Measurements from ENCODE around the gene ZNF503.

Gene ZNF503

DNA sequence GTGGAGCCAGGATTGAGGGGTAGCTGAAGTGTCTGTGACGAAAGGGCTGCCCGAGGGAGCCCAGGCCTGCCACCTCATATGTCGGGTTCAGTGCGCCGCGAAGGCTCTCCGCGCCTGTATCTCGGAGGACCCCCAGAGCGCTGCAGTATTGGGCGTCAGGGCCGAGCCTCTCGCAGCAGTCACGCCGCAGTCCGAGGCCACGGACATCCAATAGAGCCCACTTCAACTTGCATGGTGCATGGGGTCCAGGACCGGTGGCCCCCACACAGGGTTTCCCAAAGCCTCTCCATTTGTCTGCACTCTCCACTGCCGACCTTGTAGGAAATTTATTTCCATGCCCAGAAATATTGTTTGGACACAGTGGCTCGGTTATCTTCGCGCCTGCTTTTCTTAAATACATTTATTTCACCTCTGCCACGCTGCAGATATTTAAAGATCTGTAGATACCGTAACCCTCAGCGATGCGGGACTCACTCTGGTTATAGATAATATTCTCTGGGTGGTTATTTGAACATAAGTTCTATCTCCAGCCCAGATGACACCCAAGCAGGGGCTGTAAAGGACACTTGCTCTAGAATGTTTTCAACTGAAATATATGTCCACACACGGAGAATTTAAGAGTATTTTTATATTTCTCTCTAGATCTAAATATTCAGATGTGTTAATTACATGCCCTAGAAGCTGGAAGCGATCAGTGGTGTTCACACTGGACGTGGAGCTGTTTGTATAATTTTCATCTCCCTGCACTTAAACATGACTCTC is 5.1 kb upstream of the ZNF503 start:
- no peak for DNase-seq

DNA sequence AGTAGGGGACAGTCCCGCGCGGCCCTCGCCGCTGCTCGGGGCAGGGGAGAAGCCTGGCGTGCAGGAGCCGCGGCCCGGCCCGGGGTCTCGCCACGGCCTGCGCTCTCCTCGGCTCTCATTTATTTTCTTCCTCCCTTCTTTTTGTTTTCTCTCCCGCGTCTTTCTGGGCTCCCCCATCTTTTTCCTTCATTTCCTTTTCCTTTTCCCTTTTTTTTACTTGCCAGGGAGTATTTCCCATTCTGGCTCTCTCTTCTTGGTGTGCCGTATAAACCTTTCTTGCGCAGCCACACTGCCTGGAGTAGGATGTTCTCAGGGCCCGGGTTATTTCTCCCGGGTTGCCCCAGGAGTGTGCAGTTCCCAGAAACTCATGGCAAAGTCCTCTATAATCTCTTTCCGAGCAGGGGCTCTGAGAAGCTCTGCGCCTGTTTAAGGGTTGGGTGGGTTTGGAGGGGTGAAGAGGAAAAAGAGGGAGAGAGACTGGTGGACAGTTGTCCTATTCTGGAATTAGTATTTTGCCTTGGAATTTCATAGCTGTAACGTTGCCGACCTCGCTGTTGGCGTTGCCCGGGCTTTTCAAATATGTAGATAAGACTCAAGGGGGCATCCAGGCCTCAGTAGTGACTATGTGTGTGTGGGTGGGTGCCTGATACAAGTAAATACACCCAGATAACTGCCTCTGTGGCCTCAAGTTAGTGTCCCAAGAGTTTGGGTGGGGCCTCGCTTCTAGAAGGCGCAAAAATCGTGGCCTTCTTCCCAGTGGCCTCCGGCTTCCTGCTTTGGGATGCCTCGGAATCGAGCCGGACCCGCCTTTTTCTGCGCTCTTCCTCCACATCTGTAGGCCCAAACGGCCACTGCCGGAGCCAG is 4.3 kb upstream of the ZNF503 start:
- no peak for DNase-seq

DNA sequence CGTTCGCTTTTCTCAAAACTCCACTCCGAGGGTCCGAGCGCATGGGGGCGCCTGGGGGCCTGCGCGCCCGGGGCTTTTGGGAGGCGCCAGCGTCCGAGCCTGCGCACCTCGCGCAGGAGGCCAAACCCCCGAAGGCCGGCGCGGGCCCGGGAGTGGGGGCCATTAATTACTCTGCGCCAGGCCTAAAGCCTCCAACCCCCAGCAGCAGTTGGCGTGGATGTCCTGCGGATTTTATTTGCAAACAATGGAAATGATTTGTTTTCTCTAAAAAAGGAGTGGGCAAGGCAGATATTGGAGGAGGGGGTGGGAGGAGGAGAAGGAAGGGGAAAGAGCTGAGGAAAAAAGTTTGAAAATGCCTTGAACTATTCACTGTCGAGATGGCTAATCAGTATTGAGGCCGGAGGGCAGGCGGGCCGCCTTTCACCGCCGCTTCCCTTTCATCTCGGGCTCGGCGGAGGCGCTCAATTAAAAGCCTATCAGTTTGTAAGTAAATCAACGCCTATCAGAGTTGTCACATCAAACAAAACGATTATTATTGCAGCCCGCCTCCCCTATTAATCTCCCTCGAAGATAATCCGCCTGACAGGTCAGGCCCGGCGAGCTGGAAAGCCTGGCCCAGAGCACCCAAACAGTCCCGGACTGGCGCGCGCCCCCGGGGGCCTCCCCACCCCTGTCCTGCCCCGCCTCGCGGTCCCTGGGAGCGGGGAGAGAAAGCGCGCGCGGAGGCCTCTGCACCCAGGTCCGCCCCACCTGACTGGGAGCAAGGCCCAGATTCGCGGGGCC is 3.4 kb upstream of the ZNF503 start:
- DNase-seq = no peak

DNA sequence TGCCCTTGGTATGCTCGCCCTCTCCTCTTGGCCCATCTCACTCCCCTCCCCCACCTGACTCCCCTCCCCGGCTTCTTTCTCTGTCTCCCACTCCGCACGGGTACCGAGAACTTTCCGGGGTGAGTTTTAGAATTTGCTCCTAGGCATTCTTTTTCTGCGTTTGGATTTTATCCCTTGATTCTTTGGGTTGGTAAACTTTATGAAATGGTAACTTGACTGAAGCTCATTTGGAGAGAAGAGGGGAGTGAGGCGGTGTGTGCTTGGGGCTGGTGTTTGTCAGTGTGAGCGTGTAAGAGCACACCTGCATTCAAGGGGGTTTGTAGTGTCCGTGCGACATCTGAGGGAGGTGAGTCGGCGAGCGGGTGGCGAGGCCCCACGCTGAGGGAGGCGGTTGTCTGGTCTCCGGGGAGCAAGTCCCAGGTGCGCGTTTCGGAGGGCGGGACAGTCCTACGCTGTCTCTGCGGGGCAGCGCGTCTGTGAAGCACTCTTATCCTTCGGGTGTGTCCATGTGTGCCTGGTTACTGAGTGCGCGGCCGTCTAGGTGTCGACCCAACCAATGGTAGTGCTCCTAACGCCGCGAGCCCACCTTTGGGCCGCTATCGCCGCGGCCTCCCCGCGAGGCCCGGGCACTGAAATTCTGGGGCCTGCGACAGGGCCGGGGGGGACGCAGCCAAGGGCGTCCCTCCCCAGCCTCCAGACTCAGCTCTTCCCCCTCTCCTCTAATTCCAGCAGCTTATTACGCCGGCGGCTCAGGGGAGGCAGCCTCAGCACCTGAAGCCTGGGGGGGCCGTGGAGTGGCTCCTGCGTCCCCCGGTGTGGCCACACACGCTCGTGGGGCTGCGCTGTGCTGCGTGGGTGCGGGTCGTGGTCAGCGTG is 2.6 kb upstream of the ZNF503 start:
- peak; percentile 21 for DNase-seq

DNA sequence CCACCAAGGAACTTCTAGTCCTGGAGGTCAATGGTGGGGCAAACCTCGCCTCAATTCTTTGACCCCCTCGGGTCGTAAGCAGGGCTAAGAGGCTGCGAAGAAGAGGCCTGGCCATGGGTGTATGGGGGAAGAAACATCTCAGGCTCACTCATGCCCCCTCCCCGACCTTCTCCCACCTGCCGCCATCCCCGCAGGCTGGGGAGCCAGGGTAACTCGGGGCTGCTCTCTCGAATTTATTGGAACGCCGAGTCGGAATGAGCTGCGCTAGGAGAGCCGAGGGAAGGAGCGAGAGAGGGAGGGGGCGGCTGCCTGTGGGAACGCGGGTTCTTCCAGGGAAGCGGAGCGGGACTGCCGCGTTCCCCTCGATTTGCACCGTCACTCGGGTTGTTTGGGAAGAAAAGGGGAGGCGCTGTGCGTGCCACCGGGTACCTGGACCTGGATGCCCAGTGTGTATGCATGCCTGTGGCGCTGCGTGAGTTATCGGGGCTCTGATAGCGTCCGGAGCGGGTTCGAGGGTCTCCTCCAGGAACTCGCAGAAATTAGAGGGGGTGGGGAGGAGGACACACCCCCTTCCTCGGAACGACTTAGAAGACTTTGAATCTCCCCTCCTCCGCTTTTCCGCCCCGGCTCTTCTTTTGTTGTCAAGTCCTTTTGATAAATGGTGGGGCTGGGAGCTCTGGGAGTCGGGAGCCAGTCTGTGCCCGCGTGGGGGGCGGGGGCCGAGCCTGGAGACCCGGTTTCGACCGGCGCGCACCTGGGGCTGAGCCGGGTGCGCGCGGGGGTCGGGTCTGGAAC is 1.8 kb upstream of the ZNF503 start:
- no peak for DNase-seq

DNA sequence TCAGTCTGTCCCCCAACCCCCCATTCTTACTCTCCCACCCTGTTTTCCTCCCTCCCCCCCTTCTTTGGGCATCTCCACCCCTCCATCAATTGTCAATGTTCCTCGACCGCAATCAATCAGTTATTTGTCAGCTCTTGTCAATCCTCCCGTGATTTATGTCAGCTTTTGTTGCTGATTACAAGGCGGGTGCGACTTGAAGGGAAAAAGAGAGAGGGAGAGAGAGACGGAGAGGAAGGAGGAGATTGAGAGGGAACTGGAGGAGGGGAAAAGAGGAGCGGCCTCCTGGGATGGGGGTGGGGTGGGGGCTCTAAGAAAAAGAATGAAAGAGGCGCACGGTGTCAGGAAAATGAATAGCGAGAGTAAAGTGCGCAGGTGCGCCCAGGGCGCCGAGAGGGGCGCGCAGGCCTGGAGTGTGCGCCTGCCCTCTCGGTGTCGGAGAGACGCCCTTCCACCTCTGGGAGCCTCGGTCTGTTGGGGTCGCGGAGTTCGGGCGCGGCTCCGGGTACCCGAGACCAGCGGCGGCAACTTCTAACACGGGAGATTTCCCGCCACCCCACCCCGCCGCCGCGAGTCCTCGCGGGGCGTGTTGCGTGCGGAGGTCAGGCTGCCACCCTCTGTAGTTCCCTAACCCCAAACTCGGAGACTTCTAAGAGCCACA is 1.1 kb upstream of the ZNF503 start:
- DNase-seq = no peak

DNA sequence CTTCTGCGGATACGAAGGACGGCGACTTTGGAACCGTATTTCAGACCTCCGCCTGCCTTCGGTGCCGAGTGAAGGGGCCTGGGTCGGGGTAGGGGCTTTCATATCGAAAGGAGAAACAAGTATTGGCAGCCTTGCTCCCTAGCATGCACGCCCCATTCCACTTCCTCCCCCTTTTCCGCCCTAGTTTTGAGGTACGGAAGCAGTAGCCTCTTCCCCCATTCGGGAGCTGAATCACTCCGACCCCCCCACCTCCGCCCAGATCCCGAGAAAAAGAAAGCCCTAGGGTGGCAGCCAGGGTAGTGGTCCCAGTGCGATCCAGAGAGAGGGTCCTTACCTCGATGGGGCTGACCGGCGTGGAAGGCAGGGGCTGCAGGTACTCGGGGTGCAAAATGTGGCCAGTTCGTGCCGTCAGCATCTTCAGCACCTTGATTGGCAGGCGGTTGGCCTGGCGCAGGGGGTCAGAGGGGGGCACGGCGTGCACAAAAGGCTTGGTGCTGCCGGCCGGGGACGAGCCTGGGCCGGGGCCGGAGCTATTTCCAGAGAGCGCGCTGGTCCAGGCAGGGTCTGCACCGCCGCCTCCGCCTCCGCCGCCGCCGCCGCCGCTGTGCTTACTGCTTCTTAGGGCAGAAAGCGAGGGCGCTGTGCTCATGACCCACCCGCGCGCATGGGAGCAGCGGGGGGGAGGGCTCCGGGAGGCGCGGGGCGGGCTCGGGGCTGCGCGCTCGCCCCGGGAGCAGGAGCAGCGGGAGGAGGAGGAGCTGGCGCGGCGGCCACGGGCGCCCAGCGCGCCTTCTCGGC is 594 bp downstream of the ZNF503 start:
- peak; percentile 46 for DNase-seq

DNA sequence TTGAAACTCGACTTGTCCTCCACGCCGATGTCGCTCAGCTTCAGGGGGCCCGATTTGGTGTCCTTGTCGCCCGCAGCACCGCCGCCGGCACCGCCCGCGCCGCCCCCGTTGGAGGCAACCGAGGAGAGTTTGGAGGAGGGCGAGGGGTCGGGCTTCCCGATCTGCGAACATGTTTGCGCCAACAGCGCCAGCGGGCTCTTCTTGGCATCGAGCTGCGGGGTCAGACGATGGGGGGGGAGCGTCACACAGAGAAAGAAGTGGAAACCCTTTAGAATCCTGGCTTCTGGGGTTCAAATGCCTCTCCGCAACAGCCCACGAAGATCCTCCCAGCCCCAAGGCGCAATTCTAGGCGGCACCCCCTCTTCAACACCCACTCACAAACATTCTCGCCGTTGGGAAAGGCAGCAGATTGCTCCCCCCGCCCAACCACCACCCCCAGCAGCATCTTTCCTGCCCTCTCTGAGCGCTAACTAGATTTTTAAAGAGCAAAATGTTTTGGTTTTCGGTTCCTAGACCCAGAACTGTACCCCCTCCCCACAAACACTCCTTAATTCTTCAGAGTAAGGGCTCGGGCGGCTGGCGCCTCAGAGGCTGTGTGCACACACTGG is 1.3 kb downstream of the ZNF503 start:
- DNase-seq = no peak

DNA sequence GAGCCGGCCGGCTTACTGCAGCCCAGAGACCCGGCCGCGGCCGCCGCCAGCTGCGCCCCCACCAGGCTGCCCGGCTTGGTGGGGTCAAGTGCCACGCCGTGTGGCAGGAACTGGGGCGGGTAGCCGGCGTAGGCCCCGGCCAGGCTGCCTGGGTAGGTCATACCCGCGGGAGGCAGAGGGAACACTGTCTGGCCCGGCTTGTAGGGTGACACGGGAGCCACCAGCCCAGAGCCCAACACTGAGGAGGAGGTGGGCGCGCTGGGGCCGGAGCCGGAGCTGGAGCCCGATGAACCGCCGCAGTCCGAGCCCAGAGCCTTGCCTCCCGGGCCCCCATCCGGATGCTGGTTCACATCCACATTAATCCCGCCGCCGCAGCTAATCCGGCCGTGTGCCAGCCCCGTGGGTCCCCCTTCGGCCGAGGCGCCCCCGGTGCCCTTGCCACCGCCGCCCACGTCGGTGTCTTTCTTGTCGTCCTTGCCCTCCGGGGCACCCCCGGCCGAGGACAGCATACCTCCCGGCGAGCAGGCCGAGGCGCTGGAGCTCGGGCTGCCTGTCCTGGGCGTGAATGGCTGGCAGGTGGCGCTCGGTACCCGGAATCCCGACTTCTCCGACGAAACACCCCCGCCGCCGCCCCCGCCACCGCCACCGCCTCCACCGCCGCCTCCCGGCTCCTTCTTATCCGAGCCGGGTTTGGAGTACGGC is 2.0 kb downstream of the ZNF503 start:
- peak; percentile 61 for DNase-seq

DNA sequence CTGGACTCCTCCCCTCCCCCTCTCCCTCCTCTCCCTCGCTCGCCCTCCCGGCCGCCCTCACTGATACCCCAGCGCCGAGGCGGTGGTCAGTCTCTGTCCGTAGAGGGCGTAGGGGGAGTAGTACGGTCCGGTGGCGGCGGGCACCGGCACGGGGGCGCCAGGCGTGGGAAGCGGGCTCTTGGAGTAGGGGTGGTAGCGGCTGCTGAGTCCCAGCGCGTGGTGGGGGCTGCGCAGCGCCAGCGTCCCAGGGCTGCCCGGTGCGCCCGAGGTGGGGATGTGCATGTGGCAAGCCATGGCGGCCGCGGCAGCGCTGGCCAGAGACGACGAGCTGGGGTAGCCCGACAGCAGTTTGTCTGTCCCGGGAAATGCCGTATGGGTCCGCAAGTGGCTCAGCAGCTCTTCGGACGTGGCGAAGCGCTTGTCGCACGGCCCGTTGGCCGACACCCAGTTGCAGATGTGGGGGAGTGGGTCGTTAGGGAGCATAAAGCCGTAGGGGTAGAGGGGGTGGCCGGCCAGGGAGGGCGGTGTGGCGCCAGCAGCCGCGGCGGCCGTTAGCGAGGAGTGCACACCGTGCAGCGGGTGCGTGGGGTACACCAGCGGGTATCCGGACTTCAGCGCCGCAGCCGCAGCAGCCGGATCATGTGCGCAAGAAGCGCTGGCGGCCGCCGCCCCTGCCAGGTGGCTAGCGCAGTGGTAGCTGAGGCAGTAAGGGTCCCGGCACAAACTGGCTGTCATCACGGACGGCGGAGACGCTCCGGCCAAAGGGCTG is 2.7 kb downstream of the ZNF503 start:
- DNase-seq = no peak

DNA sequence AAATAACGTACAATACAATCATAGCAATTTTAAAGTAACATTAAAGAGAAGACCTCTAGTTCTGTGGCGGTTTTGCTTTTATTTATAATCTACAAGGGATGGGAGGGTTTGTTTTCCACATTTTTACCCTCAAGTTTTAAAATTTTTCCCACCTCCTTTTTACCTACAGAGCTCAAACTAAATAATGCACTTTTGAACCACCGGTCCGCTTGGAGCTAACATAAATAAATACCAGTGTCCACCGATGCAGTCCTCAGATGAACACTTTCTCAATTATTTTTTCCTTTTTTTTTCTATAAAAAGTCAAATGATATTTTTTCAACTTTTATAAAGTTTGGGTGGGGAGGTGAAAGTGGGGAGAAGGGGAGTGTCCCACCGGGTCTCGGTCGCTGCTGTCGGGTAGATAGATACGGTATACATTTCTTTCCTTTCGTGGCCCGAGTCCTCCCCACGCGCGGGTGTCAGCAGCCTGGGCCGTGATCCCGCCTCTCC is 3.3 kb downstream of the ZNF503 start:
- no peak for DNase-seq

DNA sequence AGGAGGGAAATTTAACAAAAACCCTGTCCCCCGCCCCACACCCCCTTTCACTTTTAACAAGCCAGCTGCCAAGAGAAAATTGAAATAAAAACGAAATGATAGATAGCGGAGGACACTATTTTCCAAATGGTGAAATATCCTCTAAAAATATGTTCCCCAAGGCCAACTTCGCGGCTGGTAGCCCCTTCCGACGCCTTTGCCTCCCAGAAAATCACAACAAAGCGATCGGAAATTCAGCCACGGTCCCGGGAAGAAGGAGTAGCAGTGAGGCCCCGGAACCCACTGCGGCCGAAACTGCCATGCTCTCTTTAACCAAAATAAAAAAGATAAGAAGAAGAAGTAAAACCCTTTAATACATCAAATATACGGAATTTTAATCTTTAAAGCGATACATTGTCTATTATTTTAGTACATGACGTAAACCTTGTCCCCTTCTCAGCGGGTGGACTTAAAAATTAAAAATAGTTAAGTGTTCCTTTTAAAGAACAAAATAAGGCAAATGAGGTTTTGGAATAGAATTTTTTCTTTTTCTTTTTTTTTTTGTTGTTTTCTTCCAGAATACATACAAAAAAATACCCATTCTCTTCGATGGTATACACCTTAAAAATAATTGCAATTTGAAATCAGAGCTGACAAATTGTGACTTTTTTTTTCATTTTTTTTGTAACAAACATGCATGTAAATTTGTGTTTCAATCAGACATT is 3.9 kb downstream of the ZNF503 start:
- no peak for DNase-seq

DNA sequence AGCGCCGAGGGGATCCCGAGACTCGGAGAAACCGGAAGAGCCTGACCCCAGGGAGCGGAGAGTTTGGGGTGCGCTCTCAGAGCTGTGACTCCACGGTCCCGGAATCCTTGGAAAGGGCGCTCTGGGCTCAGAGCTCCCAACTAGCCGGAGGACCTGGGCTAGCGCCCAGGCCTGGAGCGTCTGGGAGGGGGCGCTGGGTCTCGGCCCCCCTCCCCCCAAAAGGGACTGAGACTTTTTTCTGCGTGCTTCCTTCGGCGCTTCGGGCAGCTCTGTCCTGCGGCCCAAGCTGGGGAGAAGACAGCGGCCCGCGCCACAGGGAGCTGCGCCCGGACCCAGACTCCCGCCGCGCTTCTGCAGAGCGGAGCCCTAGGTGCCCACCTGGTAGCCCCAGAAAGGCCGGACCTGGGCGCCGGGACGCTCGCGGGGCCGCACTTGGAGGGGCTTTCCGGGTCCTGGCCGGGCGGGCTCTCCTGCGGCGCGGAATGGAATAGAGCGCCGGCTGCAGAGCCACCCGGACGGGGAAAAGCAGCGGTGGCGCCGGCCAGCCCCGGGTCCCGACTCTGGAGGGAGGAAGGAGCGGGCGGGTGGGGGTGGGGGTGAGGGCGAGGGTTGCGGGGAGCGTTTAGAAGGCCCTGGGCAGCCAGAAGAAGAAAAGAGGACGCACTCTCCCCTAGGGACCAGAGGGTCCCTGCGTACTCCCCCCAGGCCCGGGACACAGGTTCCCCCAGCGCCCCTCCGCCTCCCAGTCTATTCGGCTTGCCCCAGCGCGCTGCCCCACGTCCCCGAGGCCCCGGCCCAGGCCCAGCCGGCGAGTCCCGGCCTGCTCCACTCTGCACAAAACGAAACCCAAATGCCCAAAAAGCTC is 4.7 kb downstream of the ZNF503 start:
- no peak for DNase-seq

DNA sequence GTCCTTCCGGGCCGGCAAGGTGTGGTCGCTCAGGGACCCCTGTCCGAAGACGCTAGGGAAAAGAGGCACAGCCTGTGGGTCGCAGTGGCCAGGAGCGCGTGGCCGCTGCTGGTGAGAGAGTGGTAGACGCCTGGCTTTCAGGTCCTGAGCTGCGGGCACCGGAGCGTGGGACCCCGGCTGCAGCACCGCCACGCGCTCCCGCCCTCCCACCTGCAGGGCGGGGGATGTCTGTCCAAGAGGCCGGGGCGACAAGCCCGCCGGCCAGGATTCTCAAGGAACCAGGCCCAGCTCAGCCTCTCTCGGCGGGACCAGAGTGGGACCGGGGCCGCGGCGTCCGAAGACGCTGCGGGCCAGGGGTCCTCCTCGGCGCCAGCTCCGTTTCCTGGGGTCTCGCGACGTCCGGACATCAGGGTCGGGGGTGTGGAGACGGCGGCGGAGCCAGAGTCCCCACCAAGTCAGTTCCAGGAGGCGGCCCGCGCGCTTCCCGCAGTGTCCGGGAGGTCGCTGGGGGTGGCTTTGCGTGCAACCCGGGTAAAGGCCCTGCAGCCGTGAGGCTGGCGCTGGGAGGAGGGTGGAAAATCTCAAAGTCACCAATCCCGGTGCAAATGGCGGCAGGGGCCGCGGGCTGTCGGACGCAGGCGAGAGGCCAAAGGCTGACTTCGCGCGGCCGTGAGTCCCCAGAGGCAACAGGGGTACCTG is 5.5 kb downstream of the ZNF503 start:
- no peak for DNase-seq

DNA sequence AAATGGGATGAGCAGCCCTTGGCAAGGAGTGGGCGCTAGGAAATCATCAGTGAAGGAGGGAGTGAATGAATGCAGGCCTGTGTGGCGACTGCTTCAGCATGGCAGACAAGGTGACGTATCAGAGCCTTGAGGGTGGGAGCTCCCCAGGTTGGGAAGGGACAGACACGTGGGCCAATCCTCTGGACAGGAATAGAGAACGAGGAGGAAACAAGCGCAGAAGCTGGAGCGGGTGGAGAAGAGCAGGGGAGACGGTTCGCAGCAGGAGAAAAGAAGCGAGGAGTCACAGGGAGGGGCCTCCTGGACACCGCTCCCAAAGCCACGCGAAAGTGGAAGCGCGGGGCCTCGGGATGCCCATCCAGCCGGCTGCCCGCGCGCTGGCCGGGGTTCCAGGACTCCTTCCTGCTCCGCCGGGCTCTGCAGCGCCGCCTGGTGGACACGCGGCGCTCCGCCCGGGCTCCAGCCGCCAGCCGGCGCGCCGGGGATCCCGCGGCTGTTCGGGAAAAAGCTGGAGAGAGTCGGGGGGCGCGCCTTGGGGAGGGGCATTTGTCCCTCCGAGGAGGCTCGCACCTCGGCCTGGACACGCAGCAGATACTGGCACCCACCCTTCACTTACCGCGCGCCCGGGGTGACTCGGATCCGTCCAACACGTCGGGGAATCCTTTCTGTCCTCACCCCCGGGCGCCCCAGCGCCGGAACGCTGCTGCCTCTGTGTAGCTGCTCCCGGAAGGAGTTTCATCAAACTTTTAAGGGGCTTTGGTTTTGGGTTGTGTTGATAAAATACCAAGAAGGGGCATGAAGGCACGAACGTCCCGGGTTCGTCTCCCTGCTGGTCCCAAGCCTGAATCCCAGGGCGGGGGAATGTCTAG is 6.3 kb downstream of the ZNF503 start:
- DNase-seq = peak; percentile 55

Measured in activated CD4-positive, alpha-beta T cell treated with anti-CD3 and anti-CD28 coated beads for 48 hours (primary cell).